ENCODE measurements around the gene SMCO2.

- no peak for TF ChIP-seq CTCF (conservative IDR thresholded peaks at IDR 0.05; ENCODE audit: low read depth, low read length)
- no peak for TF ChIP-seq MXI1 (IDR thresholded peaks at IDR 0.05; ENCODE audit: borderline replicate concordance, low read depth, low read length)
- TF ChIP-seq NFE2L2 (IDR thresholded peaks at IDR 0.05; ENCODE audit: low read depth, low read length) = no peak
- no peak for TF ChIP-seq POLR2A (IDR thresholded peaks at IDR 0.05; ENCODE audit: low read depth, low read length)
- TF ChIP-seq USF2 (IDR thresholded peaks at IDR 0.05; ENCODE audit: low read depth, low read length) = no peak
- no peak for TF ChIP-seq SMC3 (IDR thresholded peaks at IDR 0.05; ENCODE audit: low read depth, low read length)
- TF ChIP-seq RAD21 (IDR thresholded peaks at IDR 0.05; ENCODE audit: low read length) = no peak
- TF ChIP-seq MAZ (IDR thresholded peaks at IDR 0.05; ENCODE audit: borderline replicate concordance, low read depth, low read length) = no peak
- TF ChIP-seq CHD1 (IDR thresholded peaks at IDR 0.05; ENCODE audit: low read depth, low read length) = no peak
- TF ChIP-seq CEBPB (IDR thresholded peaks at IDR 0.05; ENCODE audit: low read depth, low read length) = no peak
Observed at GRCh38 chr12:27469176-27469736, 22.7 kb downstream of the SMCO2 start.
